ENCODE measurements around the gene KCTD7.
"Not testable (repeated sequence)": the region's sequence is repeated elsewhere in the genome, so short reads cannot be mapped to it uniquely, and the experiment has no call there.

Gene KCTD7

DNA sequence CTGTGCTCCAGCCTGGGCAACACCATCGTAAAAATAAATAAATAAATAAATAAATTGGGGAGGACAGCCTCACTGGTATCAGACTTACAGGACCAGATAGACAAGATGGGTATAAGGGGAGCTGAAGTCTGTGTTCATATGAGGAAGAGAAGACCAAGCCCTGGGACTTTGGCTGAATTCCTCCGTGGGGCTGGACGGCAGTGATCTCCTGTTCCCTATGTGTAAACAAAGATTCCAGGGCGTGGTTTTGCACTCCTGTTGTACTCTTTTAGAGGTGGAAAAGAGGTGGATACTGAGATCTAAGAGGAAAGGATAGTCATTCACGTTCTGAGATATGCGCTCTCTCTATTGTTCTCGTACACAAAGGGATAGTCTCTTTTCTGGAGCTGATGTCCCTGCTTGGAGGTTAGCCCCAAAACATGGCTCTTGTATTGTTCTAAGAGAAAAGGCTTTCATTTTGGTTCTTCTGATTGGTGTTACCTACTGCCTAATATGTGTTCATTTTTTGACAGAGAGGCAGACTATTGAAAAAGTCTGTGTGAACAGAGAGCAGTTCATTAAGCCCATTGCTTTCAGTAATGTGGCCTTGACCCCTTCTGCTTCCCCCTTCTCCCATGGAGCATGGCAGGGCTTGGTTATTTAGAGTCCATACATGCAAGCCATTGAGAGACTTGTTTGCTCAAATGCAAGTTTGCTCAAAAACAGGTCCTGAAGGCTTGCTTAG is 12.3 kb downstream of the KCTD7 start:
- no peak for DNase-seq (ENCODE audit: low spot score)
- Histone ChIP-seq H3K4me3 (no peak overlapping the region), H3K27ac (no peak overlapping the region)
- TF ChIP-seq, protein P1, sequence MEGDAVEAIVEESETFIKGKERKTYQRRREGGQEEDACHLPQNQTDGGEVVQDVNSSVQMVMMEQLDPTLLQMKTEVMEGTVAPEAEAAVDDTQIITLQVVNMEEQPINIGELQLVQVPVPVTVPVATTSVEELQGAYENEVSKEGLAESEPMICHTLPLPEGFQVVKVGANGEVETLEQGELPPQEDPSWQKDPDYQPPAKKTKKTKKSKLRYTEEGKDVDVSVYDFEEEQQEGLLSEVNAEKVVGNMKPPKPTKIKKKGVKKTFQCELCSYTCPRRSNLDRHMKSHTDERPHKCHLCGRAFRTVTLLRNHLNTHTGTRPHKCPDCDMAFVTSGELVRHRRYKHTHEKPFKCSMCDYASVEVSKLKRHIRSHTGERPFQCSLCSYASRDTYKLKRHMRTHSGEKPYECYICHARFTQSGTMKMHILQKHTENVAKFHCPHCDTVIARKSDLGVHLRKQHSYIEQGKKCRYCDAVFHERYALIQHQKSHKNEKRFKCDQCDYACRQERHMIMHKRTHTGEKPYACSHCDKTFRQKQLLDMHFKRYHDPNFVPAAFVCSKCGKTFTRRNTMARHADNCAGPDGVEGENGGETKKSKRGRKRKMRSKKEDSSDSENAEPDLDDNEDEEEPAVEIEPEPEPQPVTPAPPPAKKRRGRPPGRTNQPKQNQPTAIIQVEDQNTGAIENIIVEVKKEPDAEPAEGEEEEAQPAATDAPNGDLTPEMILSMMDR (IDR thresholded peaks at IDR 0.05), result no peak

DNA sequence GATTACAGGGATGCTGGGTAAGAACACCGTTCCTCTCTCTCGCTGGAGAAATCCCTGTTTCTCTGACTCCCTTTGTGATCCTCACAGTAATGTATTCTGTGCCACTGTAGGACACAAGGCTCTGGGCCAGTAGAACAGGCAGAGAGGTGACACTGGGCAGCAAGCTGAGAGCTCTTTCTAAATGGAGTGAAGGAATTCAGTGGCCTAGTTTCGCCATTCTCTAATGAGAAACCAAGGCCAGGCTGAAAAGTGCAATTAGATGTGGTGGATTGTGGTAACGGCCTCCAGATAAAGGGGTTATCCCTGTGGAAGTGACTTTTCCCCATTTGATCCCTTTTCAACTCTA is 12.8 kb downstream of the KCTD7 start:
- no peak for DNase-seq (ENCODE audit: low spot score)
- Histone ChIP-seq H3K4me3 (no peak overlapping the region), H3K27ac (no peak overlapping the region)
- TF ChIP-seq, protein P1 (IDR thresholded peaks at IDR 0.05), result no peak

DNA sequence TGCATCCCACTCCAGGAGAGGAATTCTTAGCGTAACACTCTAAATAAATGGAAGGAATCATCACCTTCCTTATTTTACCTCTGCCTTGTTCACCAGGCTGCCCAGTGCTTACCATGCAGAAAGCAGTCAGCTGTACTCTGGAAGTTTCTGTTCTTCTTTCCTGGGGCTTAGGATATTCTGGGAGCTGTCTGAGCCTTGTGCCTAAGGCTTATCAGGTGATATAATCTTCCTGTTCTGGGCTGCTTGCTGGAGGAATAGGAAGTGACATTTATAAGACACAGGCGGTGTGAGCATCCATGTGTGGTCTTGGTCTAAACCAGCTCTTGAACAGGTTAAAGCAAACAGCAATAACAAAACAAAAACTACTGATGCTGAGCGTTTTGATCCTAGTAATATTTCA is 13.5 kb downstream of the KCTD7 start:
- no peak overlapping the region for H3K4me3 ChIP-seq
- TF ChIP-seq, protein P1 (IDR thresholded peaks at IDR 0.05), result no peak
- no peak overlapping the region for H3K27ac ChIP-seq
- no peak for DNase-seq (ENCODE audit: low spot score)

DNA sequence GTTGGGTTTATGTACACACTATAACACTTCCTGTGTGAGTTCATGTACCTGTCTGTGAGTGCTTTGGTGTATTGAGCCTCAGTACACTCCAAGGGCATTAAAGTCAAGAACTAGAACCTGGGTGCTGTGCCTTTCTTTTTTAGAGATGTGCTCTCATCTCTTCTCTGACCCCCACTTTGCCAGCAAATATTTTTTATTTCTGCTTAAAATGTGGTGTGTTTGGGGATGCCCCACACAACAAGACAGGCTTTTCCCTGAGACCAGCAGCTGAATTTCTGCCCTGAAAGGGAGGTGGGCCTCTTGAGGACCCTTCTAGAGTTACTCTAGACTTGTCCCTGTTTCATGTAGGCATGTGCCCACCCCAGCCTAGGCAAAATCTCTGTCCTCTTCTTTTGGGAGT is 14.3 kb downstream of the KCTD7 start:
- H3K4me3 ChIP-seq, result no peak overlapping the region
- no peak overlapping the region for H3K27ac ChIP-seq
- no peak for DNase-seq (ENCODE audit: low spot score)
- TF ChIP-seq, protein P1 (IDR thresholded peaks at IDR 0.05), result no peak

DNA sequence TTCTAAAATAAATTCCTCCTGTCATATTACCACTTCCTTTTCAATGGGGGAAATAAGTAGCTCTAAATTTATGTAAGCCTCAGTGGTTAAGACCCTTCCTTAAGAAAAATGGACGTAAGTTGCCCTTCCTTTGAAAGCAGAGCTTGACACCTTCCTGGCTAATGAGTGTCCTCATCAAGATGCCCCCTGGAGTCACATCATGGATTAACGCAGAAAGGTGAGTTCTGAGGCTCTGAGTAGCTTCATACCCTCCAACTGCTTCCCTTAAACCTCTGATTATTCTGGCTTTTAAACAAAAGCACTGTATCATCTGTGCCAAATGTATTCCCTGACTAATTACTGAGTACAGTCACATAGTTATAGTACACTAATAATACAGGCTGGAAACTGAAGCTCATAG is 14.7 kb downstream of the KCTD7 start:
- no peak overlapping the region for H3K27ac ChIP-seq
- no peak for DNase-seq (ENCODE audit: low spot score)

DNA sequence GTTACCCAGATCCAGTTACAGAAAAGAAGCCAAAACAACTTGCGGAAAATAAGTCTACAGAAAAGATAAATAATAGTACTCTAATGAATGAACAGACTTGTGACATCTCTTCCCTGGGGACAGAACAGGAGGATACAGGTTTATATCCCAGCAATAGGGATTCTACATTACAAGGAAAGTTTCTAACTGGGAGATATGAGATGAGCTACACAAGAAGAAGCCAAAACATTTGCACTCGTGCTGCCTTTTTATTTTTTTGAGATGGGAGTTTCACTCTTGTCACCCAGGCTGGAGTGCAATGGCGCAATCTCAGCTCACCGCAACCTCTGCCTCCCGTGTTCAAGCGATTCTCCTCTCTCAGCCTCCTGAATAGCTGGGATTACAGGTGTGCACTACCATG is 22.3 kb downstream of the KCTD7 start:
- not testable (repeated sequence) for H3K27ac ChIP-seq; H3K4me3 ChIP-seq; DNase-seq (ENCODE audit: low spot score)

More for the DNA sequence above, 14.7 kb downstream of the KCTD7 start:
- no peak overlapping the region for H3K4me3 ChIP-seq
- TF ChIP-seq, protein P1 (IDR thresholded peaks at IDR 0.05), result no peak

DNA sequence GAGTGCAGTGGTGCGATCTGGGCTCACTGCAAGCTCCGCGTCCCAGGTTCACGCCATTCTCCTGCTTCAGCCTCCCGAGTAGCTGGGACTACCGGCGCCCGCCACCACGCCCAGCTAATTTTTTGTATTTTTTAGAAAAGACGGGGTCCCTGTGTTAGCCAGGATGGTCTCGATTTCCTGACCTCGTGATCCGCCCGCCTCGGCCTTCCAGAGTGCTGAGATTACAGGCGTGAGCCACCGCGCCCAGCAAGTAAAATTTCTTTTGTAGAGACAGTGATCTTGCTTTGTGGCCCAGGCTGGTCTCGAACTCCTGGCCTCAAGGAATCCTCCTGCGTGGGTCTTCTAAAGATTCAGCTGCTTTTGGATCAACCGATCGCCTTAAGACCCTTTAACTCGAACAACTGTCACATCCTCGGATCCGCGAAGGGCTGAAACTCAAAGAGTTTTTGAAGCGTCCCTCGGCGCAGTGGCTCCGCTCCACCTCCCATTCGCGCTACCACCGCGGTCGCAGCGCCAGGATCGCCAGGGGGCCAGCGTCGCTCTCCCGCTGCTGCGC is 25.1 kb downstream of the KCTD7 start:
- H3K27ac ChIP-seq, result peak overlapping the region; percentile 95 to 96
- peak overlapping the region; percentile 98 for H3K4me3 ChIP-seq
- not testable (repeated sequence) for DNase-seq (ENCODE audit: low spot score)

DNA sequence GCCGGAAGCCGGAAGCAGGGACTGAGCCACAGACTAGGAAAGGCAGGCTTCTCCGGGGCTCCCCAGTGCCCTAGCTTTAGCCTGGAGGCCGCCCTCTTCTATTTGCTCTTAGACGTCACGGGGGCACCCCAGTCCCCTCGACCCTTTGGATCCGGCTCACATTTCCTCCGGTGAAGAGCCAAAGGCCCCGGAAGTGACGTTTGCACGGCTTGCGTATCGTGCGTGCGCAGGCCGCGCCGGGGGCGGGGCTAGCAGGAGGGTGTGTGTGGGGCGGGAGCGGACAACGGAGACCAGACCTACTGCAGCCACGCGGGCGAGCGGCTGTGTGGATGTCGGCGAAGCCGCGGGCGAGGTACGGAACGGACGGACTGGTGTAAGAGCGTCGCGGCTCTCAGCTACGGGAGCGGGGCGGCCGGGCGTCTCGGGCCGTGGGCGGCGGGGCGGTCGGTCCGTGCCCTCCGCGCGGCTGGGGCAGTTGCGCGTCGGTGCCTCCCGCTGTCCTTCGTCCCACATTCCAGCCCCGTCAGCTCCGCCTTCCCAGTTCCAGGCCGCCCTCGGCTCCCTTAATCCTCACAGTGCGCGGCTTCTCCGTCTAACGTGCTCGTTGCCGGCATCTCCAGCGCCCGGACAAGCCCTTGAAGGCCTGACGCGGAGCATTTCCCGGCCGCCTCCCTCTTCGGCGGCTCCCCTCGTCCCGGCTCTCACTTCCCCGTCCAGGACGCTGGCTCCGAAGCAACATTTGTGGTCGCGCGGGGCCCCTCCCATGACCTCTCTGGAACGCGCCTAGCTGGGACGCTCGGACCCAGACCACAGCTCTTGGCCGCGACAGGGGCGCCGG is 25.8 kb downstream of the KCTD7 start:
- peak; percentile 99 for DNase-seq (ENCODE audit: low spot score)
- TF ChIP-seq, protein P1 (IDR thresholded peaks at IDR 0.05), result no peak
- H3K4me3 ChIP-seq, result peak overlapping the region; percentile 98
- peak overlapping the region; percentile 95 to 96 for H3K27ac ChIP-seq

DNA sequence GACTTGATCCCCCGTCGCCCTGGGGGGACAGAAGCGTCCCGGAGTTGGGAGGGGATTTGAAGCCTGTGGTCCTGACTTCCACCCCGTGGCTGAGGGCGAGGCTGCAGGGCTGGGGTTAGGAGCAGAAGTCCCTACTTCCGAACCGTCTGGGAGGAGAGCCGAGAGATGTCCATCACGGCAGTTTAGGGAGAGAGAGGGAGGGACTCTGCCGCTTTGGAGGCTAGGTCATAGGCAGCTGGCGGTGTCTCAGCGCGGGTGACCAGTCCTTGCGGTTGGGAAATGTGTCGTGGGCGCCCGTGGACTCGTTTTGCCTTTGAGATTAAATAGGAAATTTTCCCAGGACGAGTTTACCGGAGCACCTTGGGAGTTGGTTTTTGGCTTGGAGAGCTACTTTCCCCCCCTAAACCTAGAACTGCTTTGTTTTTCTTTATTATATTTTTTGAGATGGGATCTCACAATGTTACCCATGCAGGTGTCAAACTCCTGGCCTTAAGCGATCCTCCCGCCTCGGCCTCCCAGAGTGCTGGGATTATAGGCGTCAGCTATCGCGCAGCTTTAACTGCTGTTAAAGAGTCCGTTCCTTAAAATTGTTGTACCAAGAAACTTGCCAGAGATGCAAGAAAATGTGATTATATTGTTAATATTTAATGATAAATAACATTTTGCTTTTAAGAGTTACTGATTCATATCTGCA is 26.6 kb downstream of the KCTD7 start:
- peak overlapping the region; percentile 98 for H3K4me3 ChIP-seq
- peak; percentile 82 for DNase-seq (ENCODE audit: low spot score)
- H3K27ac ChIP-seq, result peak overlapping the region; percentile 95 to 96

DNA sequence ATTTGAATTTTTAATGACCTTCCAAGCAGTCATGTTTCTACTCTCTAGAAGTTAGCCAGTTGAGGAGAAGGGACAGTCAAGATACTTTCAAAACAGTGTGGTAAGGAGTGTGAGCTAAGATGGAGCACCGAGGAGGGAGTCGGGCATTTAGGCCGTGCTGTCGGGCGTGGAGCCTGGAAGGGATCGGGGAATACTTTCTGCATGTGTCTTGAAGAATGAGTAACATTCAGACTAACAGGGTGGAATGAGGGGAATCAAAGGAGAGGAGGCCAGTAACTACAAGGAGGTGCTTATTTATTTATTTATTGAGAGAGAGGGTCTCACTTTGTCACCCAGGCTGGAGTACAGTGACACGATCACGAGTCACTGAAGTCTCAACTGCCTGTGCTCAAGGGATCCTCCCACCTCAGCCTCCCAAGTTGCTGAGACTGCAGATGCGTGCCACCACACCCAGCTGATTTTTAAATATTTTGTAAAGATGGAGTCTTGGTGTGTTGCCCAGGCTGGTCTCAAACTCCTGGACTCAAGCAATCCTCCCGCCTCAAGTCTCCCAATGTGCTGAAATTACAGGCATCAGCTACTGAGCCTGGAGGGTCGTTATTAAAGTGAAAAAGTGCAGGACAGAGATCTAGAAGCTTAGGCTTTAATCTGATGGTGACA is 27.3 kb downstream of the KCTD7 start:
- Histone ChIP-seq H3K27ac (peak overlapping the region; percentile 95 to 96), H3K4me3 (peak overlapping the region; percentile 98)
- DNase-seq (ENCODE audit: low spot score), result not testable (repeated sequence)
